Fibroblast of skin of scalp (primary cell): ENCODE data around the gene CAVIN4.
A peak's percentile ranks its signal among the peaks of the same experiment; 100 is the strongest.

Source experiments
- DNase-seq: peaks from one replicate; pipeline ENCODE4 v3.0.0-alpha.2; 2013

CAVIN4 gene

GRCh38 chr9:100591139-100591538 is 13.3 kb downstream of the CAVIN4 start:
- no peak for DNase-seq

DNA sequence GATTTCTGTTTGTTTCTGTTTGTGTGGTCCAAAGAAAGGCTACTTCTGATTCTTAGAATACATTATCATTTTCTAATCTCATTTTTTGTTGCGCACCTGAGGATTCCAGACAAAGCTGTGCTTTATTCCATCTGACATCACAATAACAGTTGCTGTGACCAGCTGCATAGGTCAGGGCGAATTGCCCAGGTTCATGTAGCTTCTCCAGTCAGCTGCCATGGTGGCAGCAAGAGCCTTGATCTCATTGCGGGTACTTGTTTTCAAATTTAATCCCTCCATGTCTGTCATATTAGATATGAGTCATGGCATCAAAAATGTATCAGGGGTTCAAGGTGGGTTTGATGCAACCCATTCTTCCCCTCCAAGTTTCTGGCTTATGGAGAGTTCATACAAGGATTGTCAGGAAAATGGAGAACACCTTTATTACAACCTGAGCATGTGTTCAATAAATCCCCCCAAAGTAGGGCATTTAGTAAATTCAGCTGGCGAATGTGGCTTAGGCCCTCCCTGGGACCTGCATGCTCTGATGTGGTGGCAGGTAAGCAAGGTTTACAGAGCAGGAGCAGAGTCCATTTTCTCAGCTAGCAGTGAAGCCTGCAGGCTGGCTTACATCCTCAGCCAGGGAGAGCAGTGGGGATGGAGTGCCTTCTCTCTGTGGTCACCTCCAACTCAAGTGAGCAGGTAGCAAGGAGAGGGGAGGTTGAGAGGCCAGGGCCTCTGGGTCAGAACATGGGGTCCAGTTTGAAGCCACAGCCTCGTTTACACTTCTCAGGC is 13.9 kb downstream of the CAVIN4 start:
- no peak for DNase-seq

DNA sequence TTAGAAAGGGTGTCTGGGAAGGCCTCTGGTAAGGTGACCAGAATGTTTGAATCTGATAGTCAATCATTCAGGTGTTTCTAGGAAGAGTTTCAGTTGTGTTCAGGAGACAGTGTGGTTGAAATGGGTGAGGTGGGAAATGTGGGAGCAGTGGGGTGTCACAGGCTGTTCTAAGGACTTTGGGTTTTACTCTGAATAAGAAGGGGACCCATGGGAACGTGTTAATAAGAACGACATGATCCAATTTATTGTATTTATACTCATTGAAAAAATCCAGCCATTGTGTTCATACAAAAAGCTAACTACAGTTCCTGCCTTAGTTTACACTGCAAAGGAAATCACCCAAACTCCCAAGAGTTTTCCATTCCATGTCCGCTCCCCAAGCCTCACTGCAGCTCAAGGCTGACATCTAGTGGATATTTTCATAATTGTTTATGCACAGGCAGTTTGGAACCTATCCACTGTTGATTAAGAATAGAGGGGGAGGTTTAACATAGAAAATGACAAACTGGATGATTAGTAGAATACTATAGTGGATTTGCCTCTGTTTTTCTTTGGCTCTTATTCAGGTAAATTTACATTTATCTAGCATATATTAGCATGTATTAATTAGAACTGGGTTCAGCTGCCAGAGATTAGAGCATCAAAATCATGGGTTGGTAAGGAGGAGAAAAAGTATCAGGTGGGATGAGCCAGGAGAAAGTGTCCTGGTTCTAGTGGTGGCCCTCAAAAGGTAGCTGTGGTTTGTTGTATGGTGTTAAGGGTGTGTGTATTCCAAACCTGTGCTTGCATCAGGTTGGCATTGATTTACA is 17.7 kb downstream of the CAVIN4 start:
- peak; percentile 67 for DNase-seq

DNA sequence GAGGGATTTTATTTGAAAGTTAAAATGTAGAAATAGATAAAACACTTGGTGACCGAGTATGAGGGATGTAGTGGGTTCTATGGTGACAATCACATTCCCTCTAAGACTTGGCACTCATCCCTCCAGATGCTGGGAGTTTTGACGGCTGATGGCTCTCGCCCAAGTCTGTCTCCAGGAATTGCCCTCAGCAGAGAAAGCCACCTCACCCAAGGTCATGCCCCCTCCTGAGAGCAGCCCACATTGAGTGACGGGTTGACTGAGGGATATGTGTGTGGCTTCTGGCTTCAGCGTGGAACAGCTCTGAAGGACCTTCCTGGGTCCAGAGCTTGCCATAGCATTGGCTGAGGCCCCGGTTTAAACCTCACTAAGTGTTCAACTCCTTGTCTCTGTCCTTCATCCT is 19.4 kb downstream of the CAVIN4 start:
- DNase-seq, result no peak

GRCh38 chr9:100598641-100599145 is 20.8 kb downstream of the CAVIN4 start:
- DNase-seq, result peak; percentile 78

DNA sequence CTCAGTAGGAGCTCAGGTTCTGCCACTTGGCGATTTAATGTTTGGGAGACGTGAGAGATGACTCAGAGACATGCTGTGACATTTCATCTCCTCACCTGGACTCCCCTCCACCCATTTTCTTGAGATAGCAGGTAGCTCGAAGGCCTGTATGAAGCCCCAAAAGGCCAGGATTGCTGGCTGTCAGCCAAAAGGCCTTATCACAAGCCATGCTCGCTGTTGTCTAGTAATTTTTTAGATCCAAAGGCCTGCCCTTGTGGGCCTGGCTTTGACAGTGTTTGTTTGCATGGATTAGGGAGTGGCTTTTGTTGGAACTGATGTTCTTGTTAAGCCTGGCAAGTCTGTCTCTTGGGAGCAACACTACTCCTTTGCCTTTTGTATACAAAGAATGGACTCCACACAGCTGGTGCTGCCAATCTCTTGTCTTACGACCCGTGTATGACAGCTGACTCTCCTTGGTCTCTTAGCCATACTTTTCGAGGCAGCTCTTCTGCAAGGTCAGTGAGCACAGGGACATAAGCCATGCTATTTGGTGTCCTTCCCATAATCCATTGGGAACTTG is 22.7 kb downstream of the CAVIN4 start:
- no peak for DNase-seq

DNA sequence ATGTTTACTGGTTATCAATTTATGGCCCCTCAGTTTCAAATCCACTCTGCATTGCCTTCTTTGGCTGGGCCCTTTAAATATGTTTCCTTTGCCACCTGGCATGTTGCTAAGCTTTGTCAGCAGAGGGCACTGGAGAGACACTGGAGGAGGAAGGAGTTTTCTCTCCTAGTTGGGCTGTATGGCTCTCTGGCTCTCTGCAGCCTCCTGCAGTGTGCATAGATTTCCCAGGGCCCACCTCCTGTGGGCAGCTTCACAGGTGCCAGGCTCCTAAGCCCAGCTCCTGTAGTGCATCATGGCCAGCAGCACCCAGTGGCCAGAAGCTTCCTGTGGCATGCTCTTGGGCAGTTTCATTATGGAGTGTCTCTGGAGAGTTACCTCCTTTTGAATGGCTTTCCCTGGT is 23.3 kb downstream of the CAVIN4 start:
- DNase-seq, result peak; percentile 61

GRCh38 chr9:100602342-100602801 is 24.5 kb downstream of the CAVIN4 start:
- peak; percentile 45 for DNase-seq

- DNase-seq, result no peak
These were observed 27.5 kb downstream of the CAVIN4 start for GRCh38 chr9:100605405-100605804.

DNA sequence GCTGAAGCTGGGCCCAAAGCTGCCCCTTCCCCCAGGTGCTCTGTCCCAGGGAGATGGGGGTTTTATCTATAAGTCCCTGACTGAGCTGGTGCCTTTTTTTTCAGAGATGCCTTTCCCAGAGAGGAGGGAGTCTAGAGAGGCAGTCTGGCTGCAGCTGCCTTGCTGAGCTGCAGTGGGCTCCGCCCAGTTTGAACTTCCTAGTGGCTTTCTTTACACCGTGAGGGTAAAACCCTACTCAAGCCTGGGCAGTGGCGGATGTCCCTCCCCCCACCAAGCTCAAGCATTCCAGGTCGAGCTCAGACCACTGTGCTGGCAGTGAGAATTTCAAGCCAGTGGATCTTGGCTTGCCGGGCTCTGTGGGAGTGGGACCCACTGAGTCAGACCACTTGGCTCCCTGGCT is 41.3 kb downstream of the CAVIN4 start:
- DNase-seq, result no peak

DNA sequence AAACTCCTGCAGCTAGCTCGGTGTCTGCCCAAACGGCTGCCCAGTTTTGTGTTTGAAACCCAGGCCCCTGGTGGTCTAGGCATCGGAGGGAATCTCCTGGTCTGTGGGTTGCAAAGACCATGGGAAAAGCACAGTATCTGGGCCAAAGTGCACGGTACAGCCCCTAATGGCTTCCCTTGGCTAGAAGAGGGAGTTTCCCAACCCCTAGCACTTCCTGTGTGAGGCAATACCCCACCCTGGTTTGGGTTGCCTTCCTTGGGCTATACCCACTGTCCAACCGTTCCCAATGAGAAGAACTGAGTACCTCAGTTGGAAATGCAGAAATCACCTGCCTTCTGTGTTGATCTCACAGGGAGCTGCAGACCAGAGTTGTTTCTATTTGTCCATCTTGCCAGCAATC is 41.8 kb downstream of the CAVIN4 start:
- no peak for DNase-seq

GRCh38 chr9:100623969-100624368 is 46.1 kb downstream of the CAVIN4 start:
- DNase-seq, result no peak

DNA sequence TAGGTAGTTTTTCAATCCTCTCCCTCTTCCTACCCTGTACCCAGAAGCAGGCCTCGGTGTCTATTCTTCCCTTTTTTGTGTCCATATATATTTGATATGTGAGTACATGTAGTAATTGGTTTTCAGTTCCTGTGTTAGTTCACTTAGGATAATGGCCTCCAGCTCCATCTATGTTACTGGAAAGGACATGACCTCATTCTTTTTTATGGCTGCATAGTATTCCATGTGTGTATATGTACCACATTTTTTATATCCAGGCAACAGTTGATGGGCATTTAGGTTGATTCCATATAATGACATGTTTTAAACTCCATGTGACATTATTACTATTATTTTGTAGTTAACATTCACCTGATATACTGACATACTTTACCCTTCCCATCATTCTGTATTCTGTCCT is 49.1 kb downstream of the CAVIN4 start:
- no peak for DNase-seq

- no peak for DNase-seq
These were observed 59.9 kb downstream of the CAVIN4 start for GRCh38 chr9:100637787-100638186.
